Measurements from ENCODE around the gene SNAI3. TPM values are rescaled to one million over a fixed set of nuclear protein-coding genes. Genes with fewer than 3 reads are reported as not detected.

The SNAI3 gene
- polyA plus RNA-seq, 10 donors, result 4.5 to 8.5 (median 6.1) TPM

- DNase-seq, result no peak
Observed at GRCh38 chr16:88721815-88722755, 35.8 kb upstream of the SNAI3 start.

GRCh38 chr16:88721236-88721635 lies 34.9 kb upstream of the SNAI3 start:
- no peak for DNase-seq

GRCh38 chr16:88720396-88720970 lies 34.2 kb upstream of the SNAI3 start:
- no peak for DNase-seq

- no peak for DNase-seq
Observed at GRCh38 chr16:88719933-88720296, 33.6 kb upstream of the SNAI3 start.

- no peak for DNase-seq
Observed at GRCh38 chr16:88719267-88719932, 33.1 kb upstream of the SNAI3 start.

GRCh38 chr16:88718178-88718577 lies 31.9 kb upstream of the SNAI3 start:
- DNase-seq, result no peak

- DNase-seq, result no peak
Observed at GRCh38 chr16:88716601-88717001, 30.3 kb upstream of the SNAI3 start.

GRCh38 chr16:88716201-88716600 lies 29.9 kb upstream of the SNAI3 start:
- no peak for DNase-seq

GRCh38 chr16:88715312-88716190 lies 29.2 kb upstream of the SNAI3 start:
- no peak for DNase-seq

GRCh38 chr16:88714420-88715302 lies 28.4 kb upstream of the SNAI3 start:
- no peak for DNase-seq

- no peak for DNase-seq
Observed at GRCh38 chr16:88713568-88714419, 27.5 kb upstream of the SNAI3 start.

- no peak for DNase-seq
Observed at GRCh38 chr16:88713054-88713453, 26.7 kb upstream of the SNAI3 start.

GRCh38 chr16:88712362-88712979 lies 26.2 kb upstream of the SNAI3 start:
- DNase-seq, result no peak

GRCh38 chr16:88711750-88712340 lies 25.5 kb upstream of the SNAI3 start:
- DNase-seq, result no peak

GRCh38 chr16:88710556-88710955 lies 24.2 kb upstream of the SNAI3 start:
- DNase-seq, result no peak

- DNase-seq, result no peak
Observed at GRCh38 chr16:88706965-88707826, 20.9 kb upstream of the SNAI3 start.

- DNase-seq, result peak; percentile 86 to 96 (median 95)
Observed at GRCh38 chr16:88706229-88706964, 20.1 kb upstream of the SNAI3 start, which contains the start of the genes CTU2 and RNF166. TSS of gene CTU2 (plus strand) at chr16:88706503. CDS start at chr16:88706531, 28 bp downstream. TSS of gene RNF166 (minus strand) at chr16:88706408. CDS start at chr16:88706325, 83 bp downstream.

All from muscle of back (tissue), 11 donors.